ENCODE measurements around the gene GMEB1. TPM values are rescaled to one million over a fixed set of nuclear protein-coding genes. Genes with fewer than 3 reads are reported as not detected.

GMEB1 gene
- total and polyA plus RNA-seq, 4 donors, result 4.3 to 11.6 (median 8.6) TPM

GRCh38 chr1:28766532-28767183 lies 98.1 kb downstream of the GMEB1 start:
- Histone ChIP-seq H3K4me1 (ENCODE audit: control insufficient read depth in 5 of 5, insufficient read depth in 5 of 5, low read length in 5 of 5) (peaks cover 0 to 4% (median 0%) of the 10 kb centered on the region in 5 donors), H3K9me3 (ENCODE audit: control insufficient read depth in 4 of 4, insufficient read depth in 3 of 4, low read length in 3 of 4) (no peaks in the 10 kb centered on the region), H3K27me3 (ENCODE audit: control insufficient read depth in 3 of 3, insufficient read depth in 3 of 3, low read length in 2 of 3) (no peaks in the 10 kb centered on the region), H3K36me3 (ENCODE audit: control insufficient read depth in 4 of 4, insufficient read depth in 4 of 4, low read length in 4 of 4) (peaks cover 4 to 14% (median 13%) of the 10 kb centered on the region in 4 donors), H3K9ac (ENCODE audit: insufficient read depth in 1 of 2, low read length in 2 of 2) (no peak overlapping the region), H3K27ac (ENCODE audit: low read depth in 1 of 2, low read length in 1 of 2) (no peak overlapping the region), H3K4me3 (no peak overlapping the region)
- no peak for DNase-seq
- ATAC-seq (ENCODE audit: insufficient read depth, low FRiP score), result no peak
- no peak for TF ChIP-seq CTCF (IDR thresholded peaks at IDR 0.05; ENCODE audit: control extremely low read depth, extremely low read depth)
- 82 to 94% methylated on average over 2 of the region's 2 CpGs for WGBS, 2 donors

Small RNAs within 50 kb of the gene (small RNA-seq; reads per million reads assigned to genes)
- gene RF00422 (ENCODE audit: low replicate concordance) (not detected), gene RNU11 (ENCODE audit: low replicate concordance) (not detected)

Other genes with a start within 250 kb of the GMEB1 start
- 10 to 100 TPM; 22.9 to 25.6 TPM for gene RCC1, start 162.7 kb upstream of the GMEB1 start, total RNA-seq
- 10 to 100 TPM; 32.0 to 34.3 TPM for gene RCC1, start 162.7 kb upstream of the GMEB1 start, polyA plus RNA-seq
- gene TRNAU1AP, start 115.7 kb upstream of the GMEB1 start, total RNA-seq, result 10 to 100 TPM; 32.1 to 40.2 TPM
- 10 to 100 TPM; 25.4 to 28.4 TPM for gene TRNAU1AP, start 115.7 kb upstream of the GMEB1 start, polyA plus RNA-seq
- 10 to 100 TPM in 1 of 2 donors, 1 to 10 TPM in 1; 5.7 to 11.7 TPM for gene RAB42, start 76.5 kb upstream of the GMEB1 start, total RNA-seq
- 1 to 10 TPM; 3.1 to 8.6 TPM for gene RAB42, start 76.5 kb upstream of the GMEB1 start, polyA plus RNA-seq
- gene TAF12, start 25.7 kb upstream of the GMEB1 start, total RNA-seq, result 10 to 100 TPM; 15.2 to 27.8 TPM
- gene TAF12, start 25.7 kb upstream of the GMEB1 start, polyA plus RNA-seq, result 10 to 100 TPM; 25.6 to 29.3 TPM
- gene RNU11, start 20.2 kb upstream of the GMEB1 start, total RNA-seq, result not detected
- gene RNU11, start 20.2 kb upstream of the GMEB1 start, polyA plus RNA-seq, result not detected
- gene YTHDF2, start 68.2 kb downstream of the GMEB1 start, total RNA-seq, result 10 to 100 TPM; 55.9 to 65.8 TPM
- 10 to 100 TPM; 34.3 to 38.7 TPM for gene YTHDF2, start 68.2 kb downstream of the GMEB1 start, polyA plus RNA-seq
- gene OPRD1, start 143.4 kb downstream of the GMEB1 start, total RNA-seq, result under 1 TPM in 1 of 2 donors, not detected in 1; 0.28 TPM
- gene OPRD1, start 143.4 kb downstream of the GMEB1 start, polyA plus RNA-seq, result under 1 TPM; 0.01 to 0.02 TPM
- gene EPB41, start 245.8 kb downstream of the GMEB1 start, total RNA-seq, result 10 to 100 TPM; 48.7 to 69.0 TPM
- 10 to 100 TPM; 10.4 to 17.9 TPM for gene EPB41, start 245.8 kb downstream of the GMEB1 start, polyA plus RNA-seq